22Rv1 (cell line): ENCODE results near the gene NTPCR.

Experiments
- ZFX ChIP-seq: fragments of 450-650 bp; IDR thresholded peaks from 2 replicates; pipeline ENCODE4 v1.6.1; 2017; ENCODE audit warnings: antibody characterized with exemption, borderline replicate concordance
- TF ChIP-seq, protein P1 (sequence below): fragments of 450-650 bp; IDR thresholded peaks from 2 replicates; pipeline ENCODE4 v1.5.1; 2017; ENCODE audit warnings: mild to moderate bottlenecking

DNA sequence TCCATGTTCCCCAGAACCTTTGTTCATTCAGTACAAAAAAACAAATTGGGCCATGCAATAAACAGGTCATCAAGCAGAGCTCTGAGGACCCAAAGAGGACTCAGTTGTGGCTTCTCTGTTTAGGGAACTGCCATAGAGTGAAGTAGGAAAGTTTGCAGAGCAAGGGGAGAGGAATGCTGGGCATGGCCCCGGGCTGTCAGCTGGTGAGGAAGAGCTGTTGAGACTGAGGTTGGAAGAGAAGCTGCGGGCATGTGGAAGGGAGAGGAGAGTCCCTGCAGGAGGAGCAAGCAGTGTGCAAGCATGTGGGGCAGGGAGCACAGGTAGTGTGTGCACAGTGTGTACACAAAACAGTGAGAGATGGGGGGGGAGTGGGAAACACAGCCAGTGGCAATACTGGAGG lies 71.8 kb downstream of the NTPCR start:
- TF ChIP-seq, protein P1, sequence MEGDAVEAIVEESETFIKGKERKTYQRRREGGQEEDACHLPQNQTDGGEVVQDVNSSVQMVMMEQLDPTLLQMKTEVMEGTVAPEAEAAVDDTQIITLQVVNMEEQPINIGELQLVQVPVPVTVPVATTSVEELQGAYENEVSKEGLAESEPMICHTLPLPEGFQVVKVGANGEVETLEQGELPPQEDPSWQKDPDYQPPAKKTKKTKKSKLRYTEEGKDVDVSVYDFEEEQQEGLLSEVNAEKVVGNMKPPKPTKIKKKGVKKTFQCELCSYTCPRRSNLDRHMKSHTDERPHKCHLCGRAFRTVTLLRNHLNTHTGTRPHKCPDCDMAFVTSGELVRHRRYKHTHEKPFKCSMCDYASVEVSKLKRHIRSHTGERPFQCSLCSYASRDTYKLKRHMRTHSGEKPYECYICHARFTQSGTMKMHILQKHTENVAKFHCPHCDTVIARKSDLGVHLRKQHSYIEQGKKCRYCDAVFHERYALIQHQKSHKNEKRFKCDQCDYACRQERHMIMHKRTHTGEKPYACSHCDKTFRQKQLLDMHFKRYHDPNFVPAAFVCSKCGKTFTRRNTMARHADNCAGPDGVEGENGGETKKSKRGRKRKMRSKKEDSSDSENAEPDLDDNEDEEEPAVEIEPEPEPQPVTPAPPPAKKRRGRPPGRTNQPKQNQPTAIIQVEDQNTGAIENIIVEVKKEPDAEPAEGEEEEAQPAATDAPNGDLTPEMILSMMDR = no peak
- TF ChIP-seq ZFX = no peak
